Trophoblast cell (in vitro differentiated cells and primary cell): ENCODE measurements around the gene PPIF.
A peak's percentile ranks its signal among the peaks of the same experiment; 100 is the strongest.
"Not testable (repeated sequence)": the region's sequence is repeated elsewhere in the genome, so short reads cannot be mapped to it uniquely, and the experiment has no call there.

Experiments used
- DNase-seq, 2 donors: peaks; one replicate each; pipeline ENCODE4 v3.0.0-alpha.2; 2016
- H2AFZ ChIP-seq: 2 replicates; pipeline ENCODE4 v1.6.1; 2013; ENCODE audit warnings: low read length, moderate library complexity, mild to moderate bottlenecking; ENCODE audit not compliant: insufficient read depth, poor library complexity
- H2AK5ac ChIP-seq: 2 replicates; pipeline ENCODE4 v1.6.1; 2013; ENCODE audit warnings: mild to moderate bottlenecking, low read length
- H2BK120ac ChIP-seq: 2 replicates; pipeline ENCODE4 v1.6.1; 2013; ENCODE audit warnings: low read length, mild to moderate bottlenecking, moderate library complexity; ENCODE audit not compliant: insufficient read depth, poor library complexity
- H2BK12ac ChIP-seq: 2 replicates; pipeline ENCODE4 v1.6.1; 2013; ENCODE audit warnings: mild to moderate bottlenecking, low read length, moderate library complexity
- H2BK5ac ChIP-seq: 2 replicates; pipeline ENCODE4 v1.6.1; 2013; ENCODE audit warnings: low read length, low read depth, moderate library complexity, mild to moderate bottlenecking; ENCODE audit not compliant: poor library complexity
- H3K14ac ChIP-seq: 2 replicates; pipeline ENCODE4 v1.6.1; 2013; ENCODE audit warnings: mild to moderate bottlenecking, low read length
- H3K18ac ChIP-seq: 2 replicates; pipeline ENCODE4 v1.6.1; 2013; ENCODE audit warnings: mild to moderate bottlenecking, low read length
- H3K23ac ChIP-seq: 2 replicates; pipeline ENCODE4 v1.6.1; 2013; ENCODE audit warnings: low read length
- H3K27ac ChIP-seq: 2 replicates; pipeline ENCODE4 v1.5.1; 2013; ENCODE audit warnings: low read depth, mild to moderate bottlenecking, inconsistent platforms, low read length, moderate library complexity
- H3K27me3 ChIP-seq: 2 replicates; pipeline ENCODE4 v1.6.1; 2013; ENCODE audit warnings: inconsistent platforms, mild to moderate bottlenecking, low read length, moderate library complexity; ENCODE audit not compliant: insufficient read depth
- H3K36me3 ChIP-seq, 2 experiments: 1 replicate in 1 of 2; 2 replicates in 1 of 2; pipeline ENCODE4 v1.6.1; 2013; ENCODE audit warnings: low read length in 2 of 2, mild to moderate bottlenecking in 2 of 2, moderate library complexity in 1 of 2; ENCODE audit not compliant: insufficient read depth in 2 of 2, control insufficient read depth in 1 of 2
- H3K4ac ChIP-seq: 2 replicates; pipeline ENCODE4 v1.6.1; 2013; ENCODE audit warnings: low read depth, mild to moderate bottlenecking, low read length, moderate library complexity
- H3K4me1 ChIP-seq, 2 experiments: 1 replicate in 1 of 2; 2 replicates in 1 of 2; pipeline ENCODE4 v1.6.1; 2013; ENCODE audit warnings: low read length in 2 of 2, mild to moderate bottlenecking in 2 of 2, moderate library complexity in 1 of 2; ENCODE audit not compliant: insufficient read depth in 2 of 2, control insufficient read depth in 1 of 2
- H3K4me2 ChIP-seq: 2 replicates; pipeline ENCODE4 v1.6.1; 2013; ENCODE audit warnings: inconsistent platforms, mild to moderate bottlenecking, low read length, moderate library complexity
- H3K4me3 ChIP-seq: 2 replicates; pipeline ENCODE4 v1.5.1; 2013; ENCODE audit warnings: mild to moderate bottlenecking, low read depth, low read length, inconsistent platforms
- H3K79me1 ChIP-seq: one replicate; pipeline ENCODE4 v1.6.1; 2013; ENCODE audit warnings: low read length
- H3K79me2 ChIP-seq: 2 replicates; pipeline ENCODE4 v1.6.1; 2013; ENCODE audit warnings: low read length, mild to moderate bottlenecking; ENCODE audit not compliant: control insufficient read depth, insufficient read depth, poor library complexity
- H3K9ac ChIP-seq: 2 replicates; pipeline ENCODE4 v1.6.1; 2013; ENCODE audit warnings: mild to moderate bottlenecking, low read length
- H3K9me3 ChIP-seq: 2 replicates; pipeline ENCODE4 v1.6.1; 2013; ENCODE audit warnings: low read depth, mild to moderate bottlenecking, control low read depth, inconsistent platforms, low read length; ENCODE audit not compliant: insufficient read depth
- H4K12ac ChIP-seq: 2 replicates; pipeline ENCODE4 v1.6.1; 2013; ENCODE audit warnings: low read depth, mild to moderate bottlenecking, low read length, moderate library complexity
- H4K8ac ChIP-seq: 2 replicates; pipeline ENCODE4 v1.6.1; 2013; ENCODE audit warnings: low read depth, mild to moderate bottlenecking, low read length, moderate library complexity
- H4K91ac ChIP-seq: one replicate; pipeline ENCODE4 v1.6.1; 2013; ENCODE audit warnings: low read depth, mild to moderate bottlenecking, low read length, moderate library complexity
- WGBS: extraction: QIAGEN DNeasy Blood & Tissue Kit; methylation state at CpG from one replicate; pipeline ENCODE4 v1.1.7; 2013; ENCODE audit warnings: missing lambda C conversion rate; ENCODE audit not compliant: insufficient read length, insufficient coverage; ENCODE audit errors: extremely low coverage; 5-methylcytosine and 5-hydroxymethylcytosine counted together

The PPIF gene

DNA sequence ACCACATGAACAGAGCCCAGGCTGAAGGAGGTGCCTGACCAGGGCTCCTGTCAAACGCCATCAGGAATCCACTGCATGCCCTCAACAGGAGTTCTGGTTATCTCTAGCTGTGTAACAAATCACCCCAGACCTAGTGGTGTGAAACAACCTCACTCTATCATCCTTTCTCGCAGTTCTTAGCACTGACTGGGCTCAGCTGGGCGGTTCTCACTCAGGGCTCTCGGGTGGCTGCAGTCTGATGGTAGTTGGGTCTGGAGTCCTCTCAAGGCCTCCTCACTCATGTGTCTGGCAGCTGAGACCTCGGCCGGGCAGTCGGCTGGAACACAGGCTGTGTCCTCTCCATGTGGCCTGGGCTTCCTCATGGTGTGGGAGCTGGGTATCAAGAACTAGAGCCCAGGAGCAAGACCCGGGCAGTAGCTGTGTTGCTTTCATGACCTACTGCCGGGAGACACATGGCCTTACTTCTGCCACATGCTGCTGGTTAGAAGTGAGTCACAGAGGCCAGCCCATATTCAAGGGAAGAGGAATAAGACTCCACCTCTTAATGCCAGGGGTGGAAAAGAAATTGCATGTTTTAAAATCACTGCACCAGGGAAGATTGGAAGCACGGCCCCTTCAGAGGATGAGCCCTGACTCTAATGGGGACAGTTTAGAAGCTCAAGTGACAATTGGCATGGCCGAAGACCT, 9.3 kb upstream of the PPIF start:
- not testable (repeated sequence) for H3K14ac ChIP-seq, DNase-seq, H2AK5ac ChIP-seq, H3K4me1 ChIP-seq, H2BK5ac ChIP-seq, H2BK12ac ChIP-seq, H4K91ac ChIP-seq, H3K27ac ChIP-seq, H3K79me1 ChIP-seq, H4K12ac ChIP-seq, H3K4me2 ChIP-seq, H2BK120ac ChIP-seq, H3K9me3 ChIP-seq, H4K8ac ChIP-seq, H3K18ac ChIP-seq, H3K4me3 ChIP-seq, H3K36me3 ChIP-seq, H3K79me2 ChIP-seq, H3K4ac ChIP-seq, H2AFZ ChIP-seq, H3K27me3 ChIP-seq, H3K23ac ChIP-seq
- H3K9ac ChIP-seq, result peak overlapping the region; percentile 15
- WGBS, result no CpG with 5 or more reads among the region's 11 CpGs

DNA sequence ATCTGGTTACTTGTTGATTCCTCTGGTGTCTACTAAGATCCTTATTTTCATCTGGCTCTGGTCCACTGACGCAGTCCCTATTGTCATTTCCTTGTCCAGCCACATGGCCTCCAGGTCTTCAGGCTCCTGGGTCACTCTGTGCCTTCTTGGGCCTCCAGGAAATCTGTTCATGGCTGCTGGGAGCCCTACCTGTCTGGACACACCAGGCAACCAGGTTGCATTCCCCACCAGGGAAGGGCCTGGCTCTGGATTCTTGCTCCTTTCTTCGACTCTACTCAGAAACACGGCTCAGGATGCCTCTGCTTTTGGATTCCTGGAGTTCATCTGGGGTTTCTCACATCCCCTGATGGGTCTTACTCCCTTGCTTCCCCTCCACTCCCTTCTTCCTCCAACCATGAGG, 8.0 kb upstream of the PPIF start:
- H3K27me3 ChIP-seq, result no peaks in the 10 kb centered on the region
- H3K9ac ChIP-seq, result no peak overlapping the region
- no peak overlapping the region for H2AK5ac ChIP-seq
- H2BK120ac ChIP-seq, result no peak overlapping the region
- no peak overlapping the region for H4K12ac ChIP-seq
- H3K4ac ChIP-seq, result no peak overlapping the region
- H3K79me1 ChIP-seq, result no peaks in the 10 kb centered on the region
- no peak overlapping the region for H3K14ac ChIP-seq
- H3K4me3 ChIP-seq, result no peak overlapping the region
- H2AFZ ChIP-seq, result no peak overlapping the region
- no peak overlapping the region for H4K8ac ChIP-seq
- no peak overlapping the region for H3K27ac ChIP-seq
- H3K9me3 ChIP-seq, result no peaks in the 10 kb centered on the region
- no peak overlapping the region for H3K4me2 ChIP-seq
- no peak overlapping the region for H4K91ac ChIP-seq
- no peak overlapping the region for H2BK5ac ChIP-seq
- peaks cover 1 to 3% of the 10 kb centered on the region in 2 experiments for H3K4me1 ChIP-seq
- H2BK12ac ChIP-seq, result no peak overlapping the region
- no CpG with 5 or more reads among the region's 3 CpGs for WGBS
- H3K79me2 ChIP-seq, result no peaks in the 10 kb centered on the region
- no peak overlapping the region for H3K18ac ChIP-seq
- H3K36me3 ChIP-seq, result no peaks in the 10 kb centered on the region
- no peak overlapping the region for H3K23ac ChIP-seq
- peak; percentile 78 to 84 for DNase-seq

DNA sequence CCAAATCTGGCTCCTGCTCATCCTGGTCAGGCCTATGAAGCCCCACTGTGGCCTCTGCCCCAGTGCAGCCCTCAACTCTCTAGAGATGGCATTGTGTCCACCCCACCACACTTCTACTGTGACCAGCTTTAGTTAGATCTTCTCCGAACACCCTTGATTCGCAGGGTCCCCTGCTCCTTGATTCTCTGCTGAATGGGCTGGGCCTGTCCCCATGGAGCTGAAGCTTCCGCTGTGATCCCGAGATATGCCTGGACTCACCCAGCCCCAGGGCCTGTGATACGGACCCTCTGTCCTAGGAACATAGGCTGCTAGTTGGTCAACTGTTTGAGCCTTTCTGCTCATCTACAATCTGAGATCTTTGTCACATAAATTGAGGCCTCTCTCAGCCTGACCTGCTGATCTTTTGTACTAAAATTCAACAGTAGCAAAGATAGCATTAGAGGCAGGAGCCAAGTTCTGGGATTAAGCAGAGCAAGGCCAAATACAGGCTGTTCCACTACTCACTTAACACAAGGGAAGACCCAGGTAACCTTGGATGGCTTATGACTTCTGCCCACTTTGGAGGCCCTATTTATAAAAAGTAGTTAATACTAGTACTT, 6.5 kb upstream of the PPIF start:
- DNase-seq, result no peak
- H3K4me1 ChIP-seq, result peaks cover 3 to 5% of the 10 kb centered on the region in 2 experiments
- H2BK12ac ChIP-seq, result no peak overlapping the region
- H3K79me2 ChIP-seq, result no peaks in the 10 kb centered on the region
- no peak overlapping the region for H4K12ac ChIP-seq
- no peaks in the 10 kb centered on the region for H3K9me3 ChIP-seq
- no peaks in the 10 kb centered on the region for H3K36me3 ChIP-seq
- no peak overlapping the region for H3K14ac ChIP-seq
- H2AFZ ChIP-seq, result no peak overlapping the region
- H2BK120ac ChIP-seq, result no peak overlapping the region
- no peak overlapping the region for H3K23ac ChIP-seq
- no peak overlapping the region for H3K4ac ChIP-seq
- H4K91ac ChIP-seq, result no peak overlapping the region
- no peaks in the 10 kb centered on the region for H3K27me3 ChIP-seq
- H2AK5ac ChIP-seq, result no peak overlapping the region
- H3K9ac ChIP-seq, result no peak overlapping the region
- H3K18ac ChIP-seq, result no peak overlapping the region
- no peak overlapping the region for H2BK5ac ChIP-seq
- WGBS, result no CpG with 5 or more reads among the region's 5 CpGs
- no peak overlapping the region for H3K4me2 ChIP-seq
- no peak overlapping the region for H4K8ac ChIP-seq
- no peak overlapping the region for H3K4me3 ChIP-seq
- no peak overlapping the region for H3K27ac ChIP-seq
- no peaks in the 10 kb centered on the region for H3K79me1 ChIP-seq

DNA sequence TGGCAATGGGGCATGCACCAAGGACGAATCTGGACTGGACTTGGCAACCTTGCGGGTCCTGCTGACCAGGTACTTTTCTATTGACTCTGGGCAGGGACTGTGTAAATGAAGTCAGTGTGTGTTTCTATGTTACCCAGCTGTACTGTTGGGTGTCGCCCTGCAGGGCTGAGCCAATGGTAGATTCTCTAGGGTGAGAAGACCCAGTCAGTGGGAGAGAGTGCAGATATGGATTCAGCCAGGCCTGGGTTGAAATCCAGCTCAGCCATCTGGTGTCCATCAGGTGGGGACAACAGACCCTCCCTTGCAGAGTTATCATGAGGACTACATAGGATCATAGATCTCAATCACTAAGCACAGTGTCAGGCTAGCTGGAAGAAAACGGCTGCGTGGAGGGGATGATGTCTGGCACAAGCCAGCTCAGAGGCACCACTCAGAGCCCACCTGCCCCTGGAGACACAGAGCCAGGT, 4.9 kb upstream of the PPIF start:
- no peak overlapping the region for H2BK12ac ChIP-seq
- no peaks in the 10 kb centered on the region for H3K79me2 ChIP-seq
- H3K4ac ChIP-seq, result no peak overlapping the region
- no peak overlapping the region for H3K4me3 ChIP-seq
- no peaks in the 10 kb centered on the region for H3K27me3 ChIP-seq
- H2BK120ac ChIP-seq, result no peak overlapping the region
- no peak overlapping the region for H4K91ac ChIP-seq
- H2AFZ ChIP-seq, result no peak overlapping the region
- no peak overlapping the region for H2BK5ac ChIP-seq
- no peak overlapping the region for H3K4me2 ChIP-seq
- H2AK5ac ChIP-seq, result no peak overlapping the region
- H3K27ac ChIP-seq, result no peak overlapping the region
- no peaks in the 10 kb centered on the region for H3K9me3 ChIP-seq
- no peak overlapping the region for H4K8ac ChIP-seq
- no peaks in the 10 kb centered on the region for H3K36me3 ChIP-seq
- H3K14ac ChIP-seq, result no peak overlapping the region
- H3K79me1 ChIP-seq, result no peaks in the 10 kb centered on the region
- no peak overlapping the region for H3K9ac ChIP-seq
- no peak overlapping the region for H4K12ac ChIP-seq
- no peak overlapping the region for H3K23ac ChIP-seq
- whole genome bisulfite sequencing, result no CpG with 5 or more reads among the region's 5 CpGs
- no peak for DNase-seq
- peaks cover 6 to 8% of the 10 kb centered on the region in 2 experiments for H3K4me1 ChIP-seq
- H3K18ac ChIP-seq, result no peak overlapping the region
